Kidney (tissue), 14 donors: ENCODE data around the gene MUCL3. TPM values are rescaled to one million over a fixed set of nuclear protein-coding genes. Genes with fewer than 3 reads are reported as not detected.
"Not testable (repeated sequence)": the region's sequence is repeated elsewhere in the genome, so short reads cannot be mapped to it uniquely, and the experiment has no call there.

Source experiments
- DNase-seq, 5 donors: peaks; one replicate each; pipeline ENCODE4 v3.0.0-alpha.2; 2013 to 2020
- FAIRE-seq: peaks from 2 replicates; lab custom pipeline; 2012; peaks lifted over from hg19 to GRCh38; lab: Jason Lieb, UNC
- H3K27ac ChIP-seq, 2 donors: one replicate each; pipeline ENCODE4 v1.7.0; 2013; ENCODE audit warnings: low read depth in 2 of 2, low read length in 2 of 2, inconsistent platforms in 1 of 2
- H3K27me3 ChIP-seq: one replicate; pipeline ENCODE4 v1.7.1; 2013; ENCODE audit warnings: low read length, inconsistent platforms; ENCODE audit not compliant: control insufficient read depth, insufficient read depth
- H3K36me3 ChIP-seq, 3 donors: one replicate each; pipeline versions ENCODE4 v1.7.0 to v1.7.1; 2013; ENCODE audit warnings: low read length in 3 of 3, control low read depth in 1 of 3, inconsistent platforms in 1 of 3; ENCODE audit not compliant: insufficient read depth in 3 of 3, control insufficient read depth in 2 of 3
- H3K4me1 ChIP-seq, 3 donors: one replicate each; pipeline versions ENCODE4 v1.7.0 to v1.7.1; 2013; ENCODE audit warnings: low read length in 3 of 3, inconsistent platforms in 1 of 3, low read depth in 1 of 3; ENCODE audit not compliant: control insufficient read depth in 2 of 3, insufficient read depth in 2 of 3
- H3K4me3 ChIP-seq, 3 donors: one replicate each; pipeline versions ENCODE4 v1.7.0 to v1.8.1; 2013; ENCODE audit warnings: low read length in 3 of 3, control low read depth in 1 of 3, inconsistent platforms in 1 of 3
- H3K9ac ChIP-seq, 3 donors: one replicate each; pipeline versions ENCODE4 v1.7.0 to v1.7.1; 2013; ENCODE audit warnings: low read length in 3 of 3, control low read depth in 1 of 3, inconsistent platforms in 1 of 3
- H3K9me3 ChIP-seq, 3 donors: one replicate each; pipeline versions ENCODE4 v1.7.0 to v1.7.1; 2013; ENCODE audit warnings: low read length in 3 of 3, control low read depth in 1 of 3, inconsistent platforms in 1 of 3; ENCODE audit not compliant: control insufficient read depth in 2 of 3, insufficient read depth in 1 of 3
- intact Hi-C: fragments of 100-400 bp; cut with DNase I; formaldehyde crosslinking; loops from one replicate; pipeline ENCODE4 v1.11.1; 2022
- polyA plus RNA-seq: library from polyadenylated mRNA; stranded (reverse); fragments of 350-450 nt; fragmentation: Illumina TruSeq; extraction: RNeasy Lipid Tissue Mini Kit (QIAGEN cat#74804); gene quantifications from one replicate; pipeline ENCODE4 v1.2.3, GENCODE V29; 2014; ENCODE audit warnings: low read depth, low replicate concordance; ENCODE audit not compliant: insufficient read depth
- total RNA-seq: library from RNA; stranded (reverse); fragmentation: NEBNext Ultra II Directional; extraction: Animal tissue kit (Norgen Biotek cat#: 25700); gene quantifications from one replicate; pipeline ENCODE4 v1.2.1, GENCODE V29; 2021
- TF ChIP-seq, protein P1 (sequence below): IDR thresholded peaks from 3 replicates; pipeline ENCODE4 v1.5.1; 2012; ENCODE audit warnings: mild to moderate bottlenecking, moderate library complexity, borderline replicate concordance; ENCODE audit not compliant: insufficient read depth; ENCODE audit errors: extremely low read depth
- donor health status: control.
- donor health status: control.
- donor health status: control.
- donor health status: control.
- donor health status: control.
- donor health status: DM: yes; HTN: yes; CAD: no.
- donor health status: Normal renal cell carcinoma (clear cell type).

Gene MUCL3
- total and polyA plus RNA-seq, 2 donors from 2014 or later = 0.13 TPM; not detected in 1

GRCh38 chr6:30990422-30991086 is 49.8 kb downstream of the MUCL3 start:
- Histone ChIP-seq H3K27ac (no peak overlapping the region), H3K27me3 (no peaks in the 10 kb centered on the region), H3K9ac (no peak overlapping the region), H3K36me3 (no peaks in the 10 kb centered on the region), H3K4me1 (no peaks in the 10 kb centered on the region), H3K9me3 (no peaks in the 10 kb centered on the region), H3K4me3 (no peak overlapping the region)
- TF ChIP-seq, protein P1, sequence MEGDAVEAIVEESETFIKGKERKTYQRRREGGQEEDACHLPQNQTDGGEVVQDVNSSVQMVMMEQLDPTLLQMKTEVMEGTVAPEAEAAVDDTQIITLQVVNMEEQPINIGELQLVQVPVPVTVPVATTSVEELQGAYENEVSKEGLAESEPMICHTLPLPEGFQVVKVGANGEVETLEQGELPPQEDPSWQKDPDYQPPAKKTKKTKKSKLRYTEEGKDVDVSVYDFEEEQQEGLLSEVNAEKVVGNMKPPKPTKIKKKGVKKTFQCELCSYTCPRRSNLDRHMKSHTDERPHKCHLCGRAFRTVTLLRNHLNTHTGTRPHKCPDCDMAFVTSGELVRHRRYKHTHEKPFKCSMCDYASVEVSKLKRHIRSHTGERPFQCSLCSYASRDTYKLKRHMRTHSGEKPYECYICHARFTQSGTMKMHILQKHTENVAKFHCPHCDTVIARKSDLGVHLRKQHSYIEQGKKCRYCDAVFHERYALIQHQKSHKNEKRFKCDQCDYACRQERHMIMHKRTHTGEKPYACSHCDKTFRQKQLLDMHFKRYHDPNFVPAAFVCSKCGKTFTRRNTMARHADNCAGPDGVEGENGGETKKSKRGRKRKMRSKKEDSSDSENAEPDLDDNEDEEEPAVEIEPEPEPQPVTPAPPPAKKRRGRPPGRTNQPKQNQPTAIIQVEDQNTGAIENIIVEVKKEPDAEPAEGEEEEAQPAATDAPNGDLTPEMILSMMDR = no peak
- DNase-seq = peak in 1 of 5 donors; percentile 27
- intact Hi-C loops = no loop called here
- FAIRE-seq = no peak

DNA sequence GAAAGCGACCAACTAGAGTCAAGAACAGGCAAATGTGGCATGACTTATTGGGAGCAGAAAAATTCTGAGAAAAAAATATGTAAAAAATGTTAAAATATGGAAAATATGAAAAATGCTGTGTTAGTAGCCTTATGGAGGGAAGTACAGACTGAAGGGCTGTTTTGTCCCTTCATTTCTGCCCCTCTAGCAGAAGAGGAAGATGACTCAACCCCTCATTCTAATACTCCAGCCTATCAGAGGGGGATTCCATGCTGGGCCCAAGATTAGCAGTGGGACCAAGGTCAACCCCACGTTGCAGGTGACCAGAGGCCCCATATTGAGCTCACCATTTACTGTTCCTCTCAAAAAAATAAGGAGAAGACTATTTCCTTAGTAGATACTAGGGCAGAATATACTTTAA is 51.1 kb downstream of the MUCL3 start:
- Histone ChIP-seq H3K27me3 (no peaks in the 10 kb centered on the region), H3K4me1 (no peaks in the 10 kb centered on the region), H3K4me3 (no peak overlapping the region), H3K9me3 (no peaks in the 10 kb centered on the region), H3K27ac (no peak overlapping the region), H3K9ac (no peak overlapping the region), H3K36me3 (no peaks in the 10 kb centered on the region)
- intact Hi-C loops = no loop called here
- TF ChIP-seq, protein P1 = no peak
- no peak for DNase-seq
- FAIRE-seq = no peak

GRCh38 chr6:30997301-30997700 is 56.5 kb downstream of the MUCL3 start:
- H3K27me3 ChIP-seq = no peaks in the 10 kb centered on the region
- H3K9ac ChIP-seq = no peak overlapping the region
- H3K4me1 ChIP-seq = no peaks in the 10 kb centered on the region
- FAIRE-seq = no peak
- H3K27ac ChIP-seq = no peak overlapping the region
- H3K36me3 ChIP-seq = no peaks in the 10 kb centered on the region
- H3K4me3 ChIP-seq = no peak overlapping the region
- DNase-seq = no peak
- intact Hi-C loops = no loop called here
- TF ChIP-seq, protein P1 = no peak
- H3K9me3 ChIP-seq = no peaks in the 10 kb centered on the region

DNA sequence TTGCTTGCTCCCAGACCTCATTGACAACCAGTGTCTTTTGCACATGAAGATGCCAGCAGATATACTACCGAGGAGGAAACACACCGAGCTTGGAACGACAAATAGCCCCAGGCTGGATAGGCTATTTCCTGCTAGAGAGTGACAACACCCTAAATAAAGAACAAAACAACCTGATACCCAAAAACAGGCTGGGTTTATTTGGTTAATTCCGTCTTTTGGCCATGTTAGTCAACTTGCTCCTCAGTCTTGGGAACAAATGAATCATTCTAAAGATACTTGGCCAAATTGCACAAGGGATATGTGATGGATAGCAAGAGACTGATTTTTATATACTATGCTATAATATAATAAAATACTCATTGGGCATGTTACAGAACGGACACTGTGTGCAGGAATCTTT is 58.0 kb downstream of the MUCL3 start:
- H3K36me3 ChIP-seq = no peaks in the 10 kb centered on the region
- H3K27me3 ChIP-seq = no peaks in the 10 kb centered on the region
- FAIRE-seq = no peak
- H3K4me3 ChIP-seq = no peak overlapping the region
- intact Hi-C loops = no loop called here
- H3K4me1 ChIP-seq = no peaks in the 10 kb centered on the region
- no peak overlapping the region for H3K9ac ChIP-seq
- no peak overlapping the region for H3K27ac ChIP-seq
- no peaks in the 10 kb centered on the region for H3K9me3 ChIP-seq
- TF ChIP-seq, protein P1 = no peak
- no peak for DNase-seq

GRCh38 chr6:31000067-31000860 is 59.5 kb downstream of the MUCL3 start:
- not testable (repeated sequence) for FAIRE-seq, H3K9ac ChIP-seq, H3K4me1 ChIP-seq

More at GRCh38 chr6:31000067-31000860, 59.5 kb downstream of the MUCL3 start:
- H3K27ac ChIP-seq, H3K36me3 ChIP-seq, DNase-seq, H3K9me3 ChIP-seq, H3K27me3 ChIP-seq, intact Hi-C loops, H3K4me3 ChIP-seq: not testable (repeated sequence)
